Fibroblast of skin of back (primary cell): ENCODE data around the gene HOXA10.
A peak's percentile ranks its signal among the peaks of the same experiment; 100 is the strongest.

Experiments
- DNase-seq: peaks from one replicate; pipeline ENCODE4 v3.0.0-alpha.2; 2013

HOXA10 gene

DNA sequence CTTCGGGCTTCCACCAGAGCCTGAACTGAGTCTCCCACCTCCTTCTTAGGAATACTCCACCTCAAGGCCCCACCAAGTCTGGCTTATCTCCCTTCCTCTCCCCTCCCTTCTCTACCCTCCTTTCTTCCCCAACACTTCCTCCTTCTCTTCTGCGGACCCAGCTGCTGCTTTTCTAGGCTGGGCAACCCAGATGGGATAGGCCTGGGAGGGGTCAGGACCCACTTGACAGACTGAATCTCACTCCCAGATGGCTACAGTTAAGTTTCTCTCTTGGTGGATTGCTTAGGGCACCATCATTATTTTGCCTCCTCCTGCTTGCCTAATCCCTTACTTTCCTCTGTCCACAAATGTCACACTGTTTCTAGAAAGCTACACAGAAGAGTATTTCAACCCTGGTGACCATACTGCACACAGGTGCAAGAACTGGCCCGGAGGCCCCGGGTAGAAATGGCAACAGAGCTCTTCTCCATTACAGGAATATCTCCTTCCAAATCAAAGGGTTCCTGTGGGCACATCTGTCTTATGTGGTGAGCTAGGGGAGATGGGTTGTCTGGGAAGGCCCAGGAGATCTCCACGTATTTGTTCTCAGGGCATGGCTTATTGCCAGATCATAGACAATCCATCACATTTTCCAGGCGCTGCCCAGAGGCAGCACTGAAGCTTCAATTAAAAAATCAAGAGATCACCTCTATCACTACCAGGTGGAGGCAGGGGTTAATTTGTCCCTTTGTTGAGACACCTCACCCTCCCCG, 16.1 kb upstream of the HOXA10 start:
- no peak for DNase-seq

GRCh38 chr7:27189295-27189996, 15.3 kb upstream of the HOXA10 start:
- no peak for DNase-seq

- no peak for DNase-seq
These were observed 14.5 kb upstream of the HOXA10 start for GRCh38 chr7:27188386-27189294.

DNA sequence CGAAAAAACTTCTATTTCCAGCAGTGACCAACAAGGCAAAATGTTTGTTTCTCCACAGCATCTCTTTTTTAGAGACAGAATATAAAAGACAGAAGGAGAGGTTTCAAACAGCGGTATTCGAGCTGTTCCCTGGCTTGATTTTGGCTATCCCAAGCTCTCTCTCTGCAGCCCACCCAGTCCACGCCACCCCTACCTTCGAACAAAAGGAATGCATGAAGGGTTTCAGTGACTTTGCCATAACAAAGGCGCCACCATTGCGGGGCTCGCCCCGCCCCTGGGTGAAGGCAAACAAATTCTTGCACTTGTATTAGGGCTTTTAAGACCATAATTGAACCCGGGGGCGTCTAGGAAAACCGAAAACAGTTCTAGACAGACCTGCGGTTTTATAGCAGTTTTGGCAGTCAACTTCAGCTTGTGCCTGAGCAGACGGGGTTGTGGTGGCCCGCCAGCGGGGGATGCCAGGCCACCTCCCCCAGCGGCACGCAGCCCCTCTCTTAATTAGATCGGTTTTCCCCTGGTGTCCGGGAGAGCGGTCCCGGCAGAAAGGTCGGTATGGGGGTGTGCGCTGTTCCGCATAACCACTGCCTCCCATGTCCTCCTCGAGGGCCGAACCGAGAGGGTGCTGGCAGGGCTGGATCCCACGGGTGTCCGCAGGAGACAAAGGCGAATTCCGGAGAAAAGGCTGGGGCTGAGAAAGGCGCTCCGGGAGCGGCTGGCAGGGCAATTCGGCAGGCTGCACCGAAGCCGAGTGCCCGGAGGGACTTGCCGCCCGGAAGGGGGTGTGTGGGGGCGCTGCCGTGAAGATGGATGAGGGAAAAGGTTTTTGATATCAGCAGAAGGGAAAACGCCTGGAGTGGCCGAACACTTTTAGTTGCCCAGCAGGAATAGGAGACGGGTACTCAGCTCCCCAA, 13.6 kb upstream of the HOXA10 start:
- no peak for DNase-seq

GRCh38 chr7:27186668-27187474, 12.8 kb upstream of the HOXA10 start:
- no peak for DNase-seq

DNA sequence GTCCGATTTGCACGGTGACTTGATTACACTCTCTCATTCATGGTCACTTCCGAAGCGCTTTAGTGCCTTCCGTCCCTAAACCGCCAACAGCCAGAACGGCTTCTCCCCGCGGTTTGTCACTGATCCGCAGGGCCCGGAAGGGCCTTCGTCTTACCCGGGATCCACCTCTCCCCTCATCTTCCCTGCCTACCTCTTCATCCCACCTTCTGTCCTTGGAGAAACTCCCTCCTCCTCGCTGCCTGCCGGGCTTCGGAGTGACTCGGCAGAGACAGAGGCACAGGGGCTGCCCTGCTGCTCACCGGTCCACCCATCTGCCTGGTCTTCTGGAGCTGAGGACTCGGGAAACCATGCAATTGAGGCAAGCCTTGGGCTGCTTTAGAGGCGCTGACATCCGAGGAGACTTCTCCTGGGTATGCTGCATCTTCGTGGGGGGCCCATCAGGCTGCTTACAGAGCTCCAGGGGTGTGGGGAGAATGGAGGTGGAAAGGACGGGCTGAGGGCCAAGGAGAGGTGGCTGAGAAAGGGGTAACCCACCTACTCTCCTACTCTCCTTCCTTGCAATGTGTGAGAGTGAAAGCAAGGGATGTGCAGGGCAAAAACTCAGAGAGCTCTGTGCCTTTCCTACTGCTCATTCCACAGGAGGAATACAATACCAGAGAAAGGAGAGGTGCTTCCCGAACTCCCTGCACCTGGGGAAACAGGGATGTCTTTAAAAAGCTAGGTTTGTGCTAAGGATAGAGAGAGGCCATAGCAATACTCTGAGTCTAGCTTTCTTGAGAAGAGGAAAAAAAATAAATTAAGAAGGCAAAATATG, 11.9 kb upstream of the HOXA10 start:
- DNase-seq: no peak

- no peak for DNase-seq
These were observed 11.1 kb upstream of the HOXA10 start, which contains the start of gene HOXA11 for GRCh38 chr7:27185013-27185853. Gene HOXA11 (minus strand): TSS chr7:27185232. CDS start chr7:27185144, 88 bp downstream.

DNA sequence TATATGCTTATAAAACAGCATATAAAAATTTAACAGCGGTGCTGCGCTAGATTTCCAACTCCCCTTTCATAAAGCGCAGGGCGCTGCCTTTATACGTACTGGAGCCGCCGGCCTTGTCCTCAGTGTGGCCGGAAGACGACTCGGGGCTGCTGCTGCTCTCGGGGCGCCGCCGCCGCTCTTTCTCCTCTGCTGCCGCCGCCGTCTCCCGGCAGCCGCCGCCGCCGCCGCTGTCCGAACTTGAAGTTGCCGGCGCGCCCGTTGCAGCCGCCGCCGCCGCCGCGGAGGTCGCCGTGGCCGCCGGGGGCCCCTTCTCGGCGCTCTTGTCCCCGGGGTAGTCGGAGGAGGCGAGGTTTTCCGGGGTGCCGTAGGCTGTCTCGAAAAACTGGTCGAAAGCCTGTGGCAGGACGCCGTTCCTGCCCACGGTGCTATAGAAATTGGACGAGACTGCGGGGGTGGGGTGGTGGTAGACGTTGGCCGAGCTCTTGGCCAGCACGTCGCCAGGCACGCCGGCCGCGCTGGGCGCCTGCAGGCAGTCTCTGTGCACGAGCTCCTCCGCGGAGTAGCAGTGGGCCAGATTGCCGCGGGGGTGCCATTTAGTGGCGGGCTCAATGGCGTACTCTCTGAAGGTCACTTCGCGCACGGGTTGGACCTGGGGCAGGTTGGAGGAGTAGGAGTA, 10.4 kb upstream of the HOXA10 start:
- DNase-seq: peak; percentile 42

GRCh38 chr7:27183682-27184336, 9.7 kb upstream of the HOXA10 start:
- DNase-seq: no peak

- no peak for DNase-seq
These were observed 9.0 kb upstream of the HOXA10 start for GRCh38 chr7:27182861-27183681.

DNA sequence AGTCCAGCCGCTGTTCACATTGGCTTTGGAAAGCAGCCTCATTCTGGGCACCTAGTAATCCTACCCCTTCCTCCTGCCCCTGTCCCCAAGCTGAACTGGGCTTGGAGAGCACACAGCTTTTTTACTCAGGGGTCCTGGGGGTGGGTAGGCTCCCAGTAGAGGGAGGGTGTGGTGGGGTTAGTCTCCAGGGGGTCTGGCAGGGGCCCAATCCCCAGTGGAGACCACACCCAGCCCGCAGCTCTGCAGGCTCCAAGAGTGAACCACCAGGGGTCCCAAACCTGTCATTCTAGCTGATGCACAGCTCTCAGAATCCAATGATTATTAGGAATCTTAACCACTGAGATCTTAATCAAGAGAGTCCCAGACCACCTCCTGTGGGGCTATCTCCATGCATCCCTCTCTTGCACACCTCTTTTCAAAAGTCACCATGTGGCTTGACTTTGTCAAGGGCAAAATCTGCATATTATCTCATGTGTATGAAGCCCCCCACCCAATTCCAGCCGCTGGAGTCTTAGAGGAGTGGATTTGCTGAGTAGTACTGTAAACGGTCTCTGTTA, 8.2 kb upstream of the HOXA10 start:
- DNase-seq: no peak

- no peak for DNase-seq
These were observed 7.7 kb upstream of the HOXA10 start for GRCh38 chr7:27181795-27182275.

DNA sequence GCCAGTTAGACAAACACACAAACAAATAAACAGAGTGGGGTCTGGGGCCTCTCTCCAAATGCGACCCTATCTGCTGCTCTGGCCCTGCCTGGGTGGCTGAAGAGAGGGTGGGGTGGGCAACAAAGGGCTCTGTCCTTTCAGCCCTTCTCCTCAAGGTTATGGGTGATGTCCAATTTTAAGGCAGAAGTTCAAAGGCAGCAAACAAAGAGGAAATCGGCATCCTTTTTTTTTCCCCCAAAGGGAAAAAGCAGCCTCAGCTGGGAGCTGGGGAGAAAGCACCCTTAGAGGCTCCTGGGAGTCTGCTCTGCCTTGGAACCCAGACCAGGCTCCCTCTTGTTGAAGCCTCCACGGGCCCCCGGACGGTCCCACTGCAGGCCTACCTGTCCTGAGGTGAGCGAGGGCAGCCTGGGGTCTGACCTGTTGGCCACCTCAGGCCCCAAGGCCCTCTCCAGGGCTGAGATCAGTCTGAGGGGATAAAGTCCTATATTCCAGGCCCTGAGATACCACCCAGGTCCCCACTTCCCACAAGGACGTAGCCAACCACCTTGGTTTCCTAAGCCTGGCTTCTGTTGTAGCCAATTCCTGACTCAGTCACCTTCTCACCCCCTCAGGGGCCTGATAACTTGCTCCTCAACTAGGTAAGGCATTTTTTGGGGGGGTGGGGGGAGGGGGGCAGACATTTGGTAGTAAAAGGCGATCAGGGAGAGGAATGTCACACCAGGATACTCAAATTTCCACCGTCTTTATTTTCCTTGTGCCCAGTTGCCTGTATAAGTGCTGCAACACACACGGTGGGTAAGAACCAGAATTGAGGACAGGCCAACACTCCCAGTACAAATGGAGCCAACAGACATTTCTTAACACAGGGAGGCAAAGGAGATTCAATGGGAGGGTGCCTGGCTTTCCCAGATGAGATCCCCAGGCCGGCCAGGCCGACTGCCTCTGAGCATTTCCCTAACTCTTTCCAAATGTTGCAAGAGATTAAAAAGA, 6.6 kb upstream of the HOXA10 start:
- DNase-seq: no peak

GRCh38 chr7:27179503-27180430, 5.6 kb upstream of the HOXA10 start:
- peak; percentile 43 for DNase-seq
